PFSK-1 (cell line): ENCODE results near the gene GTPBP4.

Experiments
- POLR2AphosphoS5 ChIP-seq: IDR thresholded peaks from 2 replicates; pipeline ENCODE4 v1.6.1; 2012; ENCODE audit warnings: low read depth, mild to moderate bottlenecking, control low read depth, low read length, moderate library complexity
- TAF1 ChIP-seq: IDR thresholded peaks from 2 replicates; pipeline ENCODE4 v1.6.1; 2012; ENCODE audit warnings: low read length, control low read depth, borderline replicate concordance; ENCODE audit not compliant: insufficient read depth

DNA sequence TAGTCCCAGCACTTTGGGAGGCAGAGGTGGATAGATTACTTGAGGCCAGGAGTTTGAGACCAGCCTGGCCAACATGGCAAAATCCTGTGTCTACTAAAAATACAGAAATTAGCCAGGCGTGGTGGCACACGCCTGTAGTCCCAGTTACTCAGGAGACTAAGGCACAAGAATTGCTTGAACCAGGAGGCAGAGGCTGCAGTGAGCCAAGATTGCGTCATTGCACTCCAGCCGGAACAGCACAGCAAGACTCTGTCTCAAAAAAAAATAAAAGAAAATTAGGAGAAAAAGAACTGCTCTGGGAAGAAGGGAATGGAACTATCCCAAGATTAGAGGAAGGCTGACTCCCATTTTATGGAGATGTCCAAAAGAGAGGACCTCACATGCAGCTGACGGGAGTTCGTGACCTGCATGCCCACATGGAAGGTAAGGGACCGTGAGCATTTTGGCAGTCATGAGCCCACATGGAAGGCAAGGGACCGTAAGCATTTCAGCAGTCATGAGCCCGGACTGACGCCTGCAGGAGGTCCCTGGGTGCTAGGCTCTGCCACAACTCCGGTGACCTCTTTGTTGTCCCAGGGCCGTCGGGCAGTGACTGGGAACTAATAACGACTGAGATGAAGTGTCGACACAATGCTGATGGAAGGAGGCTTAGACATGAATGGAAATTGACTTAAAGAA is 18.6 kb upstream of the GTPBP4 start:
- TF ChIP-seq POLR2AphosphoS5: no peak
- no peak for TF ChIP-seq TAF1
